PC-3 (cell line): ENCODE results near the gene PHKB. TPM values are rescaled to one million over a fixed set of nuclear protein-coding genes. Genes with fewer than 3 reads are reported as not detected.
"Not testable (repeated sequence)": the region's sequence is repeated elsewhere in the genome, so short reads cannot be mapped to it uniquely, and the experiment has no call there.

Source experiments
- ATAC-seq: fragments of 200-7000 bp; cut with Tn5 transposase; 2 replicates; pipeline ENCODE4 v1.9.1; 2020; ENCODE audit warnings: mild to moderate bottlenecking, moderate library complexity
- BruUV-seq: library from RNA; stranded (reverse); fragments of 400-500 nt; replicated peaks from 2 replicates; lab custom pipeline; 2021; lab: Mats Ljungman, UMichigan
- CTCF ChIA-PET: fragments of 300-600 bp; sonication (Branson Sonifier 250); formaldehyde crosslinking; loops from one replicate; lab custom pipeline; 2022; ENCODE audit warnings: antibody characterized with exemption; lab: Charles Lee
- POLR2A ChIA-PET: fragments of 300-600 bp; sonication (Branson Sonifier 250); formaldehyde crosslinking; loops from one replicate; lab custom pipeline; 2022; ENCODE audit warnings: antibody characterized with exemption; ENCODE audit not compliant: unreplicated experiment; lab: Charles Lee
- DNase-seq: peaks from one replicate; pipeline ENCODE4 v3.0.0-alpha.2; 2015
- H2AFZ ChIP-seq: fragments of 300-600 bp; sonication (generic); 2 replicates; pipeline ENCODE4 v1.6.0; 2016; ENCODE audit warnings: antibody characterized with exemption, low read length
- H3F3A ChIP-seq: fragments of 300-600 bp; sonication (generic); one replicate; pipeline ENCODE4 v1.6.0; 2017; ENCODE audit warnings: antibody characterized with exemption, low read length, control low read depth, mild to moderate bottlenecking; ENCODE audit not compliant: unreplicated experiment
- H3K27ac ChIP-seq: fragments of 300-600 bp; sonication (generic); 2 replicates; pipeline ENCODE4 v1.5.1; 2016; ENCODE audit warnings: mild to moderate bottlenecking, low read length
- H3K27me3 ChIP-seq: fragments of 300-600 bp; sonication (generic); 2 replicates; pipeline ENCODE4 v1.6.1; 2016; ENCODE audit warnings: low read length, mixed read lengths
- H3K36me3 ChIP-seq: fragments of 300-600 bp; sonication (generic); 2 replicates; pipeline ENCODE4 v1.6.1; 2016; ENCODE audit warnings: low read depth, mixed run types, low read length, mixed read lengths
- H3K4me1 ChIP-seq: fragments of 300-600 bp; sonication (generic); 2 replicates; pipeline ENCODE4 v1.5.1; 2016; ENCODE audit warnings: low read length; ENCODE audit not compliant: insufficient read depth
- H3K4me2 ChIP-seq: fragments of 300-600 bp; sonication (generic); 2 replicates; pipeline ENCODE4 v1.6.0; 2016; ENCODE audit warnings: low read length
- H3K4me3 ChIP-seq: fragments of 300-600 bp; sonication (generic); 2 replicates; pipeline ENCODE4 v1.5.1; 2016; ENCODE audit warnings: mild to moderate bottlenecking, low read length, mixed read lengths
- H3K79me2 ChIP-seq: fragments of 300-600 bp; sonication (generic); 2 replicates; pipeline ENCODE4 v1.6.1; 2017; ENCODE audit warnings: low read length, mixed read lengths
- H3K9ac ChIP-seq: fragments of 300-600 bp; sonication (generic); 2 replicates; pipeline ENCODE4 v1.6.0; 2016; ENCODE audit warnings: mild to moderate bottlenecking, low read length
- H3K9me2 ChIP-seq: fragments of 300-600 bp; sonication (generic); replicated peaks from 2 replicates; pipeline ENCODE4 v1.6.1; 2016; ENCODE audit warnings: mixed run types, low read length, mixed read lengths
- H3K9me3 ChIP-seq: fragments of 300-600 bp; sonication (generic); 2 replicates; pipeline ENCODE4 v1.6.1; 2016; ENCODE audit warnings: low read length, mixed read lengths
- H4K20me1 ChIP-seq: fragments of 300-600 bp; sonication (generic); 2 replicates; pipeline ENCODE4 v1.6.1; 2016; ENCODE audit warnings: low read length, mixed read lengths
- EZH2 ChIP-seq: fragments of 300-600 bp; sonication (generic); IDR thresholded peaks from one replicate; pipeline ENCODE4 v1.6.1; 2017; ENCODE audit warnings: antibody characterized with exemption, mild to moderate bottlenecking, low read length; ENCODE audit not compliant: unreplicated experiment
- EZH2phosphoT487 ChIP-seq: fragments of 300-600 bp; sonication (generic); IDR thresholded peaks from 2 replicates; pipeline ENCODE4 v1.6.1; 2018; ENCODE audit warnings: mild to moderate bottlenecking, antibody characterized with exemption, low read length, borderline replicate concordance
- intact Hi-C: fragments of 100-400 bp; cut with micrococcal nuclease; formaldehyde crosslinking; loops from 2 replicates; pipeline ENCODE4 v1.9.0; 2023
- total RNA-seq: library from RNA; depleted of rRNA; stranded (reverse); fragments of >200 nt; gene quantifications from 2 replicates; pipeline ENCODE4 v1.2.3, GENCODE V29; 2014
- TF ChIP-seq, protein P1 (sequence below): fragments of 300-600 bp; sonication (generic); conservative IDR thresholded peaks from 2 replicates; pipeline ENCODE4 v1.5.1; 2017; ENCODE audit warnings: antibody characterized with exemption, low read depth, mild to moderate bottlenecking, low read length

The PHKB gene
- total RNA-seq, 1 experiment from 2014 or later: 31.8 TPM

DNA sequence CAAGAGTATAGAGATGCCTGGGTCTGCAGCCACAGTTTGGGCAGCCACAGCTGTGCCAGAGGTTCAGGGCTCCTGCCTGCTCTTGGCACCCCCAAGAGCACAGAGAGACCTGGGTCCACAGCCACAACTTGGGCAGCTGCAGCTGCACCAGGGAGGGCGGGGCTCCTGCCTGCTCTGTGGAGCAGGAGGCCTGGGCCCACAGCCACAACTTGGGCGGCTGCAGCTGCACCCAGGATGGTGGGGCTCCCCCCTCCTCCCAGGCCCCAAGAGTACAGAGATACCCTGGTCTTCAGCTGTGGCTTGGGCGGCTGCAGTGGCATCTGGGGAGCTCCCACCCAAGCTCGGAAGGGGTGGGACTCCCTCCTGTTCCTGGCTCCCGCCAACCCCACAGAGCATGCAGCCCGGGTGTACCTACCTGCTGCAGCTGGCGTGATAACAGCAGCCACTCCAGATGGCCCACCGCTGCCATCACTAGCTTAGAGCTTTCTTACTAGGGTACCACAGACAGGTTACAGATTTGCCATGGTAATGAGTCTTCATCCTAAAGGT is 72.7 kb downstream of the PHKB start:
- Histone ChIP-seq H2AFZ (no peak overlapping the region), H3K4me2 (no peak overlapping the region), H3K4me1 (no peaks in the 10 kb centered on the region), H3K9me3 (no peaks in the 10 kb centered on the region), H4K20me1 (no peaks in the 10 kb centered on the region), H3K27ac (no peak overlapping the region), H3K27me3 (no peaks in the 10 kb centered on the region), H3K36me3 (no peaks in the 10 kb centered on the region), H3K4me3 (no peak overlapping the region), H3K9ac (no peak overlapping the region), H3K79me2 (no peaks in the 10 kb centered on the region), H3K9me2 (no peaks in the 10 kb centered on the region), H3F3A (no peaks in the 10 kb centered on the region)
- ChIA-PET CTCF (no interaction called here), POLR2A (no interaction called here)
- no TSS peak for BruUV-seq
- intact Hi-C loops: no loop called here
- ATAC-seq (no peak), DNase-seq (no peak)
- TF ChIP-seq, protein P1, sequence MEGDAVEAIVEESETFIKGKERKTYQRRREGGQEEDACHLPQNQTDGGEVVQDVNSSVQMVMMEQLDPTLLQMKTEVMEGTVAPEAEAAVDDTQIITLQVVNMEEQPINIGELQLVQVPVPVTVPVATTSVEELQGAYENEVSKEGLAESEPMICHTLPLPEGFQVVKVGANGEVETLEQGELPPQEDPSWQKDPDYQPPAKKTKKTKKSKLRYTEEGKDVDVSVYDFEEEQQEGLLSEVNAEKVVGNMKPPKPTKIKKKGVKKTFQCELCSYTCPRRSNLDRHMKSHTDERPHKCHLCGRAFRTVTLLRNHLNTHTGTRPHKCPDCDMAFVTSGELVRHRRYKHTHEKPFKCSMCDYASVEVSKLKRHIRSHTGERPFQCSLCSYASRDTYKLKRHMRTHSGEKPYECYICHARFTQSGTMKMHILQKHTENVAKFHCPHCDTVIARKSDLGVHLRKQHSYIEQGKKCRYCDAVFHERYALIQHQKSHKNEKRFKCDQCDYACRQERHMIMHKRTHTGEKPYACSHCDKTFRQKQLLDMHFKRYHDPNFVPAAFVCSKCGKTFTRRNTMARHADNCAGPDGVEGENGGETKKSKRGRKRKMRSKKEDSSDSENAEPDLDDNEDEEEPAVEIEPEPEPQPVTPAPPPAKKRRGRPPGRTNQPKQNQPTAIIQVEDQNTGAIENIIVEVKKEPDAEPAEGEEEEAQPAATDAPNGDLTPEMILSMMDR: no peak
- TF ChIP-seq EZH2phosphoT487 (no peak), EZH2 (no peak)

- ATAC-seq: no peak
These were observed 77.3 kb downstream of the PHKB start for GRCh38 chr16:47538472-47538871.

GRCh38 chr16:47539707-47540670 is 78.9 kb downstream of the PHKB start:
- H3K79me2 ChIP-seq, H3F3A ChIP-seq, intact Hi-C loops, H3K27me3 ChIP-seq, CTCF ChIA-PET, H3K4me3 ChIP-seq, POLR2A ChIA-PET, H2AFZ ChIP-seq, H3K4me2 ChIP-seq, BruUV-seq, H3K27ac ChIP-seq, H3K9ac ChIP-seq, H3K4me1 ChIP-seq, DNase-seq, ATAC-seq, H3K9me2 ChIP-seq, H3K9me3 ChIP-seq, H4K20me1 ChIP-seq, H3K36me3 ChIP-seq: not testable (repeated sequence)

More at GRCh38 chr16:47538472-47538871, 77.3 kb downstream of the PHKB start:
- H3K27ac ChIP-seq: no peak overlapping the region
- ChIA-PET POLR2A (no interaction called here), CTCF (no interaction called here)
- intact Hi-C loops: no loop called here
- H3K36me3 ChIP-seq: no peaks in the 10 kb centered on the region
- no peak for DNase-seq
- H3K4me1 ChIP-seq: no peaks in the 10 kb centered on the region
- no peaks in the 10 kb centered on the region for H3K79me2 ChIP-seq
- TF ChIP-seq, protein P1: no peak
- TF ChIP-seq EZH2phosphoT487: no peak
- TF ChIP-seq EZH2: no peak
- BruUV-seq: no TSS peak
- no peaks in the 10 kb centered on the region for H3K27me3 ChIP-seq
- no peaks in the 10 kb centered on the region for H3K9me2 ChIP-seq
- H3K4me2 ChIP-seq: no peak overlapping the region
- H3F3A ChIP-seq: no peaks in the 10 kb centered on the region
- H4K20me1 ChIP-seq: no peaks in the 10 kb centered on the region
- no peaks in the 10 kb centered on the region for H3K9me3 ChIP-seq
- no peak overlapping the region for H2AFZ ChIP-seq
- H3K4me3 ChIP-seq: no peak overlapping the region
- H3K9ac ChIP-seq: no peak overlapping the region

- H3K9ac ChIP-seq, DNase-seq, H4K20me1 ChIP-seq, intact Hi-C loops, H2AFZ ChIP-seq, H3K9me2 ChIP-seq, ATAC-seq, H3K36me3 ChIP-seq, H3K27me3 ChIP-seq, H3F3A ChIP-seq, CTCF ChIA-PET, POLR2A ChIA-PET, H3K4me1 ChIP-seq, H3K9me3 ChIP-seq, BruUV-seq, H3K4me3 ChIP-seq, H3K4me2 ChIP-seq, H3K79me2 ChIP-seq, H3K27ac ChIP-seq: not testable (repeated sequence)
These were observed 80.0 kb downstream of the PHKB start for GRCh38 chr16:47541135-47541534.

GRCh38 chr16:47544255-47544654 is 83.1 kb downstream of the PHKB start:
- CTCF ChIA-PET, BruUV-seq, ATAC-seq: not testable (repeated sequence)

More at GRCh38 chr16:47544255-47544654, 83.1 kb downstream of the PHKB start:
- H3K4me1 ChIP-seq, POLR2A ChIA-PET, H2AFZ ChIP-seq, H3K27me3 ChIP-seq, intact Hi-C loops, DNase-seq, H3K4me2 ChIP-seq, H4K20me1 ChIP-seq, H3K9me2 ChIP-seq, H3K27ac ChIP-seq, H3K4me3 ChIP-seq, H3K9me3 ChIP-seq, H3K9ac ChIP-seq, H3K79me2 ChIP-seq, H3K36me3 ChIP-seq, H3F3A ChIP-seq: not testable (repeated sequence)
